CD4-positive, CD25-positive, alpha-beta regulatory T cell (primary cell): ENCODE data around the gene KRT80. TPM values are rescaled to one million over a fixed set of nuclear protein-coding genes. Genes with fewer than 3 reads are reported as not detected.

Source experiments
- ATAC-seq, 2 donors: fragments of 150-1000 bp; cut with Tn5 transposase; one replicate each; pipeline ENCODE4 v1.10.0; 2021; ENCODE audit warnings: low read depth in 2 of 2, moderate number of reproducible peaks in 2 of 2, moderate library complexity in 1 of 2
- DNase-seq, 3 donors: peaks; one replicate each; pipeline versions ENCODE4 v3.0.0 to v3.0.0-alpha.2; 2012 to 2022; ENCODE audit warnings: mixed read lengths in 1 of 3
- H3K27ac ChIP-seq: one replicate; pipeline ENCODE4 v1.7.0; 2013; ENCODE audit warnings: mild to moderate bottlenecking, low read length; ENCODE audit not compliant: insufficient read depth, poor library complexity, severe bottlenecking
- H3K27me3 ChIP-seq: one replicate; pipeline ENCODE4 v1.7.0; 2013; ENCODE audit warnings: low read length; ENCODE audit not compliant: control insufficient read depth, insufficient read depth
- H3K36me3 ChIP-seq: one replicate; pipeline ENCODE4 v1.7.0; 2013; ENCODE audit warnings: mild to moderate bottlenecking, low read length, moderate library complexity; ENCODE audit not compliant: control insufficient read depth, insufficient read depth
- H3K4me1 ChIP-seq: 2 replicates; pipeline ENCODE4 v1.7.0; 2013; ENCODE audit warnings: mild to moderate bottlenecking, low read length; ENCODE audit not compliant: insufficient read depth, control insufficient read depth, poor library complexity, severe bottlenecking
- H3K4me3 ChIP-seq: one replicate; pipeline ENCODE4 v1.7.0; 2013; ENCODE audit warnings: low read depth, mild to moderate bottlenecking, low read length, moderate library complexity
- H3K9me3 ChIP-seq, 2 experiments: 1 replicate in 1 of 2; 2 replicates in 1 of 2; pipeline ENCODE4 v1.7.0; 2013; ENCODE audit warnings: low read length in 2 of 2, mild to moderate bottlenecking in 1 of 2, moderate library complexity in 1 of 2; ENCODE audit not compliant: control insufficient read depth in 2 of 2
- H3K27ac Mint-ChIP-seq, 3 donors: one replicate each; pipeline ENCODE4 v1.8.0; 2020 to 2022; ENCODE audit warnings: mild to moderate bottlenecking in 3 of 3, mixed read lengths in 3 of 3, moderate library complexity in 2 of 3
- H3K27me3 Mint-ChIP-seq: one replicate; pipeline ENCODE4 v1.8.0; 2022; ENCODE audit warnings: mild to moderate bottlenecking, mixed read lengths
- H3K36me3 Mint-ChIP-seq: one replicate; pipeline ENCODE4 v1.8.0; 2020; ENCODE audit warnings: mixed read lengths
- H3K4me1 Mint-ChIP-seq, 4 donors: one replicate each; pipeline ENCODE4 v1.8.0; 2020 to 2022; ENCODE audit warnings: mixed read lengths in 4 of 4, mild to moderate bottlenecking in 1 of 4
- H3K4me3 Mint-ChIP-seq, 4 donors: one replicate each; pipeline ENCODE4 v1.8.0; 2020 to 2022; ENCODE audit warnings: mild to moderate bottlenecking in 4 of 4, mixed read lengths in 4 of 4, moderate library complexity in 3 of 4
- H3K9me3 Mint-ChIP-seq, 7 donors: one replicate each; pipeline ENCODE4 v1.8.0; 2020 to 2022; ENCODE audit warnings: mixed read lengths in 7 of 7, mild to moderate bottlenecking in 3 of 7, moderate library complexity in 2 of 7
- polyA plus RNA-seq, 4 donors: library from polyadenylated mRNA; unstranded; fragments of 300-500 nt; fragmentation: Illumina TruSeq; gene quantifications; one replicate each; pipeline ENCODE4 v1.2.3, GENCODE V29; 2021
- total RNA-seq: library from RNA; stranded (reverse); gene quantifications from one replicate; pipeline ENCODE4 v1.2.3, GENCODE V29; 2022

Gene KRT80
- total and polyA plus RNA-seq, 5 donors from 2014 or later, result not detected

GRCh38 chr12:52146089-52146821 is 45.6 kb downstream of the KRT80 start:
- Mint-ChIP-seq H3K27ac (peak overlapping the region in 1 of 3 donors; percentile 79), H3K36me3 (no peaks in the 10 kb centered on the region), H3K4me1 (peaks cover 0 to 3% (median under 1%) of the 10 kb centered on the region in 4 donors), H3K4me3 (no peak overlapping the region), H3K27me3 (peaks cover 4% of the 10 kb centered on the region), H3K9me3 (peaks cover 0 to 3% (median 0%) of the 10 kb centered on the region in 7 donors)
- no peaks in the 10 kb centered on the region for H3K9me3 ChIP-seq
- no peaks in the 10 kb centered on the region for H3K27me3 ChIP-seq
- H3K4me1 ChIP-seq, result no peaks in the 10 kb centered on the region
- DNase-seq (no peak), ATAC-seq (no peak)
- no peak overlapping the region for H3K4me3 ChIP-seq
- H3K36me3 ChIP-seq, result no peaks in the 10 kb centered on the region
- H3K27ac ChIP-seq, result no peak overlapping the region

GRCh38 chr12:52145228-52146088 is 46.4 kb downstream of the KRT80 start:
- Histone ChIP-seq H3K9me3 (no peaks in the 10 kb centered on the region), H3K4me1 (no peaks in the 10 kb centered on the region), H3K36me3 (no peaks in the 10 kb centered on the region), H3K4me3 (no peak overlapping the region), H3K27me3 (no peaks in the 10 kb centered on the region), H3K27ac (no peak overlapping the region)
- no peaks in the 10 kb centered on the region for H3K27me3 Mint-ChIP-seq
- no peak for ATAC-seq
- no peak overlapping the region for H3K4me3 Mint-ChIP-seq
- no peak for DNase-seq
- H3K9me3 Mint-ChIP-seq, result peaks cover 0 to 3% (median 0%) of the 10 kb centered on the region in 7 donors
- no peaks in the 10 kb centered on the region for H3K36me3 Mint-ChIP-seq
- H3K4me1 Mint-ChIP-seq, result no peaks in the 10 kb centered on the region
- no peak overlapping the region for H3K27ac Mint-ChIP-seq

GRCh38 chr12:52144512-52145227 is 47.1 kb downstream of the KRT80 start:
- no peak for DNase-seq
- Histone ChIP-seq H3K36me3 (no peaks in the 10 kb centered on the region), H3K4me1 (no peaks in the 10 kb centered on the region), H3K27ac (no peak overlapping the region), H3K9me3 (no peaks in the 10 kb centered on the region), H3K27me3 (no peaks in the 10 kb centered on the region), H3K4me3 (no peak overlapping the region)
- H3K27me3 Mint-ChIP-seq, result no peaks in the 10 kb centered on the region
- H3K4me1 Mint-ChIP-seq, result no peaks in the 10 kb centered on the region
- H3K9me3 Mint-ChIP-seq, result peaks cover 0 to 3% (median 0%) of the 10 kb centered on the region in 7 donors
- no peaks in the 10 kb centered on the region for H3K36me3 Mint-ChIP-seq
- no peak overlapping the region for H3K4me3 Mint-ChIP-seq
- H3K27ac Mint-ChIP-seq, result no peak overlapping the region
- no peak for ATAC-seq

GRCh38 chr12:52142431-52142830 is 49.4 kb downstream of the KRT80 start:
- Histone ChIP-seq H3K4me3 (no peak overlapping the region), H3K9me3 (no peaks in the 10 kb centered on the region), H3K36me3 (no peaks in the 10 kb centered on the region), H3K27ac (no peak overlapping the region), H3K4me1 (no peaks in the 10 kb centered on the region), H3K27me3 (no peaks in the 10 kb centered on the region)
- ATAC-seq (no peak), DNase-seq (no peak)
- H3K4me3 Mint-ChIP-seq, result no peak overlapping the region
- H3K36me3 Mint-ChIP-seq, result no peaks in the 10 kb centered on the region
- no peak overlapping the region for H3K27ac Mint-ChIP-seq
- H3K4me1 Mint-ChIP-seq, result no peaks in the 10 kb centered on the region
- no peaks in the 10 kb centered on the region for H3K27me3 Mint-ChIP-seq
- peaks cover 0 to 3% (median 0%) of the 10 kb centered on the region in 7 donors for H3K9me3 Mint-ChIP-seq

GRCh38 chr12:52141875-52142274 is 49.9 kb downstream of the KRT80 start:
- ATAC-seq (no peak), DNase-seq (no peak)
- H3K27ac Mint-ChIP-seq, result no peak overlapping the region
- H3K9me3 ChIP-seq, result no peaks in the 10 kb centered on the region
- no peak overlapping the region for H3K27ac ChIP-seq
- H3K27me3 ChIP-seq, result no peaks in the 10 kb centered on the region
- no peaks in the 10 kb centered on the region for H3K4me1 ChIP-seq
- H3K4me1 Mint-ChIP-seq, result no peaks in the 10 kb centered on the region
- H3K36me3 ChIP-seq, result no peaks in the 10 kb centered on the region
- no peak overlapping the region for H3K4me3 Mint-ChIP-seq
- peaks cover 0 to 3% (median 0%) of the 10 kb centered on the region in 7 donors for H3K9me3 Mint-ChIP-seq
- no peaks in the 10 kb centered on the region for H3K27me3 Mint-ChIP-seq
- no peaks in the 10 kb centered on the region for H3K36me3 Mint-ChIP-seq
- no peak overlapping the region for H3K4me3 ChIP-seq

- Mint-ChIP-seq H3K9me3 (peaks cover 0 to 3% (median 0%) of the 10 kb centered on the region in 7 donors), H3K27ac (no peak overlapping the region), H3K4me3 (no peak overlapping the region), H3K27me3 (no peaks in the 10 kb centered on the region), H3K4me1 (no peaks in the 10 kb centered on the region), H3K36me3 (no peaks in the 10 kb centered on the region)
- ATAC-seq (no peak), DNase-seq (no peak)
- no peak overlapping the region for H3K4me3 ChIP-seq
- no peaks in the 10 kb centered on the region for H3K36me3 ChIP-seq
- no peak overlapping the region for H3K27ac ChIP-seq
- no peaks in the 10 kb centered on the region for H3K9me3 ChIP-seq
- H3K4me1 ChIP-seq, result no peaks in the 10 kb centered on the region
- no peaks in the 10 kb centered on the region for H3K27me3 ChIP-seq
Measured at GRCh38 chr12:52141306-52141705, 50.5 kb downstream of the KRT80 start.

- Histone ChIP-seq H3K4me3 (no peak overlapping the region), H3K27me3 (no peaks in the 10 kb centered on the region), H3K9me3 (no peaks in the 10 kb centered on the region), H3K36me3 (no peaks in the 10 kb centered on the region), H3K27ac (no peak overlapping the region), H3K4me1 (no peaks in the 10 kb centered on the region)
- Mint-ChIP-seq H3K4me1 (no peaks in the 10 kb centered on the region), H3K27ac (peak overlapping the region in 1 of 3 donors; percentile 36), H3K27me3 (no peaks in the 10 kb centered on the region), H3K9me3 (peaks cover 0 to 1% (median 0%) of the 10 kb centered on the region in 7 donors), H3K4me3 (no peak overlapping the region), H3K36me3 (no peaks in the 10 kb centered on the region)
- DNase-seq (peak in 1 of 3 donors; percentile 40), ATAC-seq (peak; percentile 53 to 62)
Measured at GRCh38 chr12:52139579-52140062, 52.2 kb downstream of the KRT80 start.
